Thyroid gland (tissue), 4 donors: Measurements from ENCODE around the gene SYNRG. TPM values are rescaled to one million over a fixed set of nuclear protein-coding genes. Genes with fewer than 3 reads are reported as not detected.

Experiments used
- DNase-seq, 2 donors: peaks; one replicate each; pipeline ENCODE4 v3.0.0-alpha.2; 2019
- H3K27ac ChIP-seq, 3 donors: fragments of 200-600 bp; sonication (generic); 1 replicate in 2 of 3; 2 replicates in 1 of 3; pipeline ENCODE4 v1.5.1; 2016 to 2019; ENCODE audit warnings: mild to moderate bottlenecking in 1 of 3, moderate library complexity in 1 of 3
- H3K27me3 ChIP-seq: fragments of 200-600 bp; sonication (generic); one replicate; pipeline ENCODE4 v1.5.1; 2019
- H3K36me3 ChIP-seq, 2 donors: fragments of 200-600 bp; sonication (generic); one replicate each; pipeline ENCODE4 v1.5.1; 2016 to 2019
- H3K4me1 ChIP-seq, 2 donors: fragments of 200-600 bp; sonication (generic); one replicate each; pipeline ENCODE4 v1.5.1; 2017 to 2019
- H3K4me3 ChIP-seq, 3 donors: fragments of 200-600 bp; sonication (generic); replicated peaks in 1 of 3; 1 replicate in 2 of 3; 2 replicates in 1 of 3; pipeline ENCODE4 v1.5.1; 2016; ENCODE audit warnings: mild to moderate bottlenecking in 1 of 3
- H3K9me3 ChIP-seq: fragments of 200-600 bp; sonication (generic); one replicate; pipeline ENCODE4 v1.5.1; 2017
- POLR2A ChIP-seq, 2 donors: fragments of 450-650 bp; IDR thresholded peaks; one replicate each; pipeline ENCODE4 v1.6.1; 2017; ENCODE audit warnings: antibody characterized with exemption in 2 of 2, mild to moderate bottlenecking in 2 of 2, moderate library complexity in 1 of 2
- WGBS, 2 donors: methylation state at CpG; one replicate each; pipeline ENCODE4 v1.1.5; 2017; 5-methylcytosine and 5-hydroxymethylcytosine counted together
- intact Hi-C: fragments of 100-400 bp; cut with DNase I; formaldehyde crosslinking; loops from one replicate; pipeline ENCODE4 v1.15.1; 2023
- total RNA-seq, 4 donors: library from RNA; depleted of rRNA; stranded (reverse); fragments of >200 nt; gene quantifications; one replicate each; pipeline ENCODE4 v1.2.3, GENCODE V29; 2016
- TF ChIP-seq, protein P1 (sequence below), 6 experiments: fragments of 200-600 bp in 3 of 6; fragments of 450-650 bp in 3 of 6; sonication (generic) in 3 of 6; IDR thresholded peaks; one replicate each; pipeline ENCODE4 v1.5.1; 2016 to 2019; ENCODE audit warnings: antibody characterized with exemption in 6 of 6, mild to moderate bottlenecking in 2 of 6, inconsistent platforms in 1 of 6, moderate library complexity in 1 of 6

SYNRG gene
- total RNA-seq, 4 donors from 2014 or later, result 33.4 to 54.1 (median 41.6) TPM

DNA sequence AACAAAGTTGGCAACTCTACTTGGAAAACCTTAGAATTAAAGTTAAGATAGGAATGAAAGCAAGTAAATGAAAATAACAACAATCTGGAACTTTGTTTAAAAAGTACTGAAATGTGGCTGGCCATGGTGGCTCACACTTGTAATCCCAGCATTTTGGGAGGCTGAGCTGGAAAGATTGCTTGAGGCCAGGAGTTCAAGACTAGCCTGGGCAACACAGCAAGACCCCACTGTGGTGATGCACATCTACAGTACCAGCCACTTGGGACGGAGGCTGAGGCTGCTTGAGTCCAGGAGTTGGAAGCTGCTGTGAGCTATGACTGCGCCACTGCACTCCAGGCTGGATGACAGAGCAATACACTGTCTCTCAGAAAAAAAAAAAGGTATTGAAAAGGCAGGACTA is 51.7 kb downstream of the SYNRG start:
- TF ChIP-seq, protein P1, sequence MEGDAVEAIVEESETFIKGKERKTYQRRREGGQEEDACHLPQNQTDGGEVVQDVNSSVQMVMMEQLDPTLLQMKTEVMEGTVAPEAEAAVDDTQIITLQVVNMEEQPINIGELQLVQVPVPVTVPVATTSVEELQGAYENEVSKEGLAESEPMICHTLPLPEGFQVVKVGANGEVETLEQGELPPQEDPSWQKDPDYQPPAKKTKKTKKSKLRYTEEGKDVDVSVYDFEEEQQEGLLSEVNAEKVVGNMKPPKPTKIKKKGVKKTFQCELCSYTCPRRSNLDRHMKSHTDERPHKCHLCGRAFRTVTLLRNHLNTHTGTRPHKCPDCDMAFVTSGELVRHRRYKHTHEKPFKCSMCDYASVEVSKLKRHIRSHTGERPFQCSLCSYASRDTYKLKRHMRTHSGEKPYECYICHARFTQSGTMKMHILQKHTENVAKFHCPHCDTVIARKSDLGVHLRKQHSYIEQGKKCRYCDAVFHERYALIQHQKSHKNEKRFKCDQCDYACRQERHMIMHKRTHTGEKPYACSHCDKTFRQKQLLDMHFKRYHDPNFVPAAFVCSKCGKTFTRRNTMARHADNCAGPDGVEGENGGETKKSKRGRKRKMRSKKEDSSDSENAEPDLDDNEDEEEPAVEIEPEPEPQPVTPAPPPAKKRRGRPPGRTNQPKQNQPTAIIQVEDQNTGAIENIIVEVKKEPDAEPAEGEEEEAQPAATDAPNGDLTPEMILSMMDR (IDR thresholded peaks at IDR 0.05), result no peak
- no peak for TF ChIP-seq POLR2A (IDR thresholded peaks at IDR 0.05)
- Histone ChIP-seq H3K4me3 (no peak overlapping the region), H3K9me3 (no peaks in the 10 kb centered on the region), H3K36me3 (peaks cover 40% of the 10 kb centered on the region in 2 donors), H3K4me1 (no peaks in the 10 kb centered on the region), H3K27ac (no peak overlapping the region), H3K27me3 (no peaks in the 10 kb centered on the region)
- no peak for DNase-seq
- 97 to 100% methylated on average over 2 of the region's 2 CpGs for WGBS, 2 donors
- intact Hi-C loops, result no loop called here

DNA sequence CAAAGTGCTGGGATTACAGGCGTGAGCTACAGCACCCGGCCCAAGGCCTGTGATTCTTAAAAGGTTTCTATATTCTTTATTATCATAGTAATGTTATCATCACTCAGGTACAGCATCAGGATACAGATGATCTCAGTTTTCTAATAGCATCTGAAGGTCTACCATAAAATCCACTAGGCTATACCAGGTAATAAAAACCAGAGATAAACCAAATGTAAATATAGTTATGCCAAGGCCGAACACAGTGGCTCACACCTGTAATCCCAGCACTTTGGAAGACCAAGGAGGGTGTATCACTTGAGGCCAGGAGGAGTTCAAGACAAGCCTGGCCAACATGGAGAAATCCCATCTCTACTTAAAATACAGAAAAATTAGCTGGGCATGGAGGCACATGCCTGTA is 53.8 kb downstream of the SYNRG start:
- WGBS, 2 donors, result 97 to 98% methylated on average over 3 of the region's 3 CpGs

DNA sequence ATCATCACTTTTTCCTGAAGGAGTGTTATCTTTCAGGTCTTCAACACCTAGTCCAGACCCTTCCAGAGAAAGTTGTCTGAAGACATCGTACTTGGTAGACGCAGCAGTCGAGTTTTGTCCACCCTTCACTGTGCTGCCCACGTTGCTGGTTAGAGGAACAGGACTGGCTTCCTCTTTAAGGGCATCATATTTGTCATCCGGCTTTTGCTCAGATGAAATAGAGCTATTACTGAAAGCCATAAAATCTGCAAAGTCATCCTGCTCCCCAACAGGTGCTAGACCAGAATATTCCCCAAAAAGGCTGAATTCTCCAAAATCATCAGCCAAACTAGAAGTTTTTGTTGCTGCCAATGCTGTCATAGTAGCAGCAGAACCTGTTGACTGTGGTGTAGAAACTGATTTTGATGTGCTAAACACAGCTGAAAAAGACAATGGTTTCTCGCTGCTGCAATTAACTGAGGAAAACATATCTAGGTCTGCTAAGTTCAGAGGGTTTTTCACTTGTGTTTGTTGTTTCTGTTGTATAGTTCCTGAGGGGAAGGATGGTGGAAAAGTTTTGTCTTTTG is 55.7 kb downstream of the SYNRG start:
- DNase-seq, result no peak
- peaks cover 0 to 7% of the 10 kb centered on the region in 2 donors for H3K4me1 ChIP-seq
- no peak overlapping the region for H3K27ac ChIP-seq
- peaks cover 14 to 18% of the 10 kb centered on the region in 2 donors for H3K36me3 ChIP-seq
- 88 to 91% methylated on average over 6 of the region's 6 CpGs for WGBS, 2 donors
- TF ChIP-seq, protein P1 (IDR thresholded peaks at IDR 0.05), result no peak
- TF ChIP-seq POLR2A (IDR thresholded peaks at IDR 0.05), result no peak
- H3K9me3 ChIP-seq, result no peaks in the 10 kb centered on the region
- intact Hi-C loops, result no loop called here
- no peaks in the 10 kb centered on the region for H3K27me3 ChIP-seq
- H3K4me3 ChIP-seq, result no peak overlapping the region

More for the DNA sequence above, 53.8 kb downstream of the SYNRG start:
- DNase-seq, result no peak
- H3K36me3 ChIP-seq, result peaks cover 31 to 34% of the 10 kb centered on the region in 2 donors
- TF ChIP-seq POLR2A (IDR thresholded peaks at IDR 0.05), result no peak
- TF ChIP-seq, protein P1 (IDR thresholded peaks at IDR 0.05), result no peak
- intact Hi-C loops, result no loop called here
- no peak overlapping the region for H3K27ac ChIP-seq
- no peak overlapping the region for H3K4me3 ChIP-seq
- no peaks in the 10 kb centered on the region for H3K27me3 ChIP-seq
- no peaks in the 10 kb centered on the region for H3K9me3 ChIP-seq
- peaks cover 0 to 7% of the 10 kb centered on the region in 2 donors for H3K4me1 ChIP-seq

DNA sequence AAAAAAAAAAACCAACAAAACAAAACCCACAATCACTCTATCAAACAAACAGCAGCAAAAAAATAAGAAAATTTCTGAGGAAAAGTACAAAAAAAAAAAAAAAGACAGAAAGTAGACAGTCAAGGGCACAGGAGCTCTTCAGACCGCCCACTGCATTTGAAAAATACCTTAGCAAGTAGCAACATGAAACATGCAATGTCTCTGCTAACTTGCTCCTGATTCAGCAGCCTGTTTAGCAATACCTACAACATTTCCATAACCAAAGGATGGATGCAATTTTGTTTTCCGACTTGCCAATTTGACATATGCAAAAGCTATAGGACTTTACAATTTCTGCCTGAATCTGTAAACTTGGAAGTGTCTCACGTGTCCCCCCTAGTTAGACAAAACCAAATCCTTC is 57.4 kb downstream of the SYNRG start:
- H3K27ac ChIP-seq, result no peak overlapping the region
- intact Hi-C loops, result no loop called here
- no peaks in the 10 kb centered on the region for H3K27me3 ChIP-seq
- DNase-seq, result peak; percentile 12 to 15
- H3K4me1 ChIP-seq, result peaks cover 0 to 7% of the 10 kb centered on the region in 2 donors
- peaks cover 8 to 12% of the 10 kb centered on the region in 2 donors for H3K36me3 ChIP-seq
- H3K9me3 ChIP-seq, result no peaks in the 10 kb centered on the region
- TF ChIP-seq, protein P1 (IDR thresholded peaks at IDR 0.05), result no peak
- no peak for TF ChIP-seq POLR2A (IDR thresholded peaks at IDR 0.05)
- 95% methylated on average over 3 of the region's 3 CpGs for WGBS, 2 donors
- H3K4me3 ChIP-seq, result no peak overlapping the region

DNA sequence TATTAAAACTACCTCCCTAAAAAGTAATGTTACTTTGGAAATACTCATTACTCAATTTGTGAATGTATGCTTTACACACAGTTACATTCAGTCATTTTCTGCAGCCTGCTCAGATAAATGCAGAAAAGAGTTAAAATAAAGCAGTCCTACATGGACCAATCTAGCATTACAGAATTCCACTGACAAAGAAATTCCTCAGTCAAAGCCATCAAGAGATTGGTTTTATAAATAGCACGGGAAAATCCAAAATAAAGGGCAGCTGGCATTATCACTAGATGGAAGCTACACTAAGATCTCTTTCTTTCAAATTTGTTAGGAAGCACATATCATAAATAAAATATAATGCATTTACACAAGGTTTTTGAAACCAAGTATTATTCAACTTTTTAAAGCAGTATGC is 61.2 kb downstream of the SYNRG start:
- peaks cover 0 to 7% of the 10 kb centered on the region in 2 donors for H3K4me1 ChIP-seq
- WGBS, 2 donors, result 55 to 66% methylated on average over 1 of the region's 1 CpG
- H3K9me3 ChIP-seq, result no peaks in the 10 kb centered on the region
- H3K4me3 ChIP-seq, result no peak overlapping the region
- intact Hi-C loops, result no loop called here
- no peaks in the 10 kb centered on the region for H3K27me3 ChIP-seq
- DNase-seq, result no peak
- no peak overlapping the region for H3K27ac ChIP-seq
- TF ChIP-seq, protein P1 (IDR thresholded peaks at IDR 0.05), result no peak
- TF ChIP-seq POLR2A (IDR thresholded peaks at IDR 0.05), result no peak
- H3K36me3 ChIP-seq, result peaks cover 2 to 4% of the 10 kb centered on the region in 2 donors
